Measurements from ENCODE around the gene CAPN11. TPM values are rescaled to one million over a fixed set of nuclear protein-coding genes. Genes with fewer than 3 reads are reported as not detected.

CAPN11 gene
- total RNA-seq, 2 experiments from 2014 or later: 0.11 to 0.18 TPM

GRCh38 chr6:44123544-44123943 is 35.1 kb upstream of the CAPN11 start:
- H3K4me3 Mint-ChIP-seq: no peak overlapping the region

GRCh38 chr6:44126320-44127149 is 32.1 kb upstream of the CAPN11 start:
- no peaks in the 10 kb centered on the region for H3K27me3 Mint-ChIP-seq
- TF ChIP-seq CTCF (IDR thresholded peaks at IDR 0.05): no peak
- peaks cover 43% of the 10 kb centered on the region for H3K4me1 Mint-ChIP-seq (ENCODE audit: low read depth)
- DNase-seq (peak; percentile 94), ATAC-seq (peak; percentile 78)
- H3K9me3 Mint-ChIP-seq: no peaks in the 10 kb centered on the region
- H3K27ac Mint-ChIP-seq: peak overlapping the region; percentile 96
- intact Hi-C loops (cut with micrococcal nuclease): no loop called here
- peak overlapping the region; percentile 84 for H3K4me3 Mint-ChIP-seq
- H3K36me3 Mint-ChIP-seq (ENCODE audit: low read depth): peaks cover 21% of the 10 kb centered on the region
- ChIA-PET POLR2A (interaction anchor here (0.8 to 1.4 kb wide), 2 partner anchors 120 to 121 kb away, joined by 3 to 5 read pairs; partner anchors contain the start of gene HSP90AB1), CTCF (no interaction called here)

More at GRCh38 chr6:44123544-44123943, 35.1 kb upstream of the CAPN11 start:
- intact Hi-C loops (cut with micrococcal nuclease): no loop called here
- H3K4me1 Mint-ChIP-seq (ENCODE audit: low read depth): peaks cover 64% of the 10 kb centered on the region
- no peaks in the 10 kb centered on the region for H3K27me3 Mint-ChIP-seq
- DNase-seq: no peak
- peaks cover 21% of the 10 kb centered on the region for H3K36me3 Mint-ChIP-seq (ENCODE audit: low read depth)
- H3K27ac Mint-ChIP-seq: no peak overlapping the region
- POLR2A ChIA-PET: interaction anchor here (0.8 to 1.0 kb wide), 3 partner anchors 24 to 125 kb away, joined by 3 read pairs; partner anchors contain the start of gene HSP90AB1
- CTCF ChIA-PET: interaction anchor here (1.1 to 2.3 kb wide), 5 partner anchors 12 to 216 kb away, joined by 3 to 7 read pairs (median 4); no protein-coding TSS in a partner anchor
- no peaks in the 10 kb centered on the region for H3K9me3 Mint-ChIP-seq
- ATAC-seq: no peak
- TF ChIP-seq CTCF (IDR thresholded peaks at IDR 0.05): no peak

- Mint-ChIP-seq H3K27me3 (no peaks in the 10 kb centered on the region), H3K36me3 (ENCODE audit: low read depth) (peaks cover 21% of the 10 kb centered on the region), H3K4me3 (peak within 1 kb of the TSS; percentile 84), H3K9me3 (no peaks in the 10 kb centered on the region), H3K27ac (peak within 1 kb of the TSS; percentile 96), H3K4me1 (ENCODE audit: low read depth) (peaks cover 39% of the 10 kb centered on the region)
- intact Hi-C loops (cut with micrococcal nuclease): no loop called here
- ChIA-PET CTCF (no interaction called here), POLR2A (interaction anchor here (1.4 kb wide), 1 partner anchor 120 kb away, joined by 5 read pairs; no protein-coding TSS in a partner anchor)
- DNase-seq (peak; percentile 89), ATAC-seq (peak; percentile 85)
- no peak for TF ChIP-seq CTCF (IDR thresholded peaks at IDR 0.05)
Measured at GRCh38 chr6:44127186-44128019, 31.2 kb upstream of the CAPN11 start, which contains the start of the genes MRPL14 and TMEM63B. MRPL14 (minus strand) TSS chr6:44127452; CDS start chr6:44116611, 10,841 bp downstream. TMEM63B (plus strand) TSS chr6:44127554; CDS start chr6:44134585, 7,031 bp downstream.

GRCh38 chr6:44128020-44128917 is 30.4 kb upstream of the CAPN11 start:
- no peak for ATAC-seq

More at GRCh38 chr6:44128020-44128917, 30.4 kb upstream of the CAPN11 start:
- no peak for TF ChIP-seq CTCF (IDR thresholded peaks at IDR 0.05)
- no peaks in the 10 kb centered on the region for H3K27me3 Mint-ChIP-seq
- H3K4me3 Mint-ChIP-seq: peak overlapping the region; percentile 84
- H3K9me3 Mint-ChIP-seq: no peaks in the 10 kb centered on the region
- H3K36me3 Mint-ChIP-seq (ENCODE audit: low read depth): peaks cover 21% of the 10 kb centered on the region
- H3K4me1 Mint-ChIP-seq (ENCODE audit: low read depth): peaks cover 33% of the 10 kb centered on the region
- no peak overlapping the region for H3K27ac Mint-ChIP-seq
- intact Hi-C loops (cut with micrococcal nuclease): no loop called here
- ChIA-PET POLR2A (interaction anchor here (1.4 kb wide), 1 partner anchor 119 kb away, joined by 5 read pairs; no protein-coding TSS in a partner anchor), CTCF (interaction anchor here (1.7 kb wide), 1 partner anchor 32 kb away, joined by 6 read pairs; no protein-coding TSS in a partner anchor)
- DNase-seq: peak; percentile 44

All from activated CD8-positive, alpha-beta T cell treated with anti-CD3 and anti-CD28 coated beads for 36 hours (primary cell).